ENCODE measurements around the gene WNK1. TPM values are rescaled to one million over a fixed set of nuclear protein-coding genes. Genes with fewer than 3 reads are reported as not detected.

Gene WNK1
- total and polyA plus RNA-seq, 2 of the 8 experiments (the other 6 are each of a cell fraction or from before 2014, with no cell fraction given), result 88.2 to 157 TPM

- no peak for TF ChIP-seq CBX5 (IDR thresholded peaks at IDR 0.05; ENCODE audit: low read depth, low read length)
- no peak for TF ChIP-seq CHD2 (IDR thresholded peaks at IDR 0.05; ENCODE audit: low read length)
- TF ChIP-seq BRCA1 (IDR thresholded peaks at IDR 0.05; ENCODE audit: low read depth, low read length), result no peak
- no peak for TF ChIP-seq BCL11A (IDR thresholded peaks at IDR 0.05; ENCODE audit: low read depth in 2 of 2, low read length in 2 of 2)
- TF ChIP-seq ATF2 (IDR thresholded peaks at IDR 0.05; ENCODE audit: low read length), result no peak
Measured at GRCh38 chr12:727321-727720, 25.1 kb upstream of the WNK1 start (continued).

All from H1 (cell line).